MCF 10A (cell line): ENCODE data around the gene KIAA0513. TPM values are rescaled to one million over a fixed set of nuclear protein-coding genes. Genes with fewer than 3 reads are reported as not detected.

Experiments used
- BruUV-seq: library from RNA; stranded (reverse); fragments of 400-500 nt; replicated peaks from 2 replicates; lab custom pipeline; 2021; lab: Mats Ljungman, UMichigan
- CTCF ChIA-PET: fragments of 300-600 bp; sonication (Branson Sonifier 250); formaldehyde crosslinking; extraction: SDS; loops from one replicate; lab custom pipeline; 2021; ENCODE audit warnings: antibody characterized with exemption, inconsistent platforms; lab: Yijun Ruan, JAX
- POLR2A ChIA-PET: fragments of 300-600, 350-650 bp; sonication (Branson Sonifier 250); formaldehyde crosslinking; extraction: SDS; loops from one replicate; lab custom pipeline; 2020; ENCODE audit warnings: antibody characterized with exemption, inconsistent platforms; lab: Yijun Ruan, JAX
- DNase-seq: peaks from one replicate; pipeline ENCODE4 v3.0.0-alpha.2; 2018; ENCODE audit not compliant: unreplicated experiment
- H3K27ac Mint-ChIP-seq: one replicate; pipeline ENCODE4 v1.8.0; 2022; ENCODE audit warnings: mild to moderate bottlenecking, low read depth, mixed read lengths; ENCODE audit not compliant: unreplicated experiment
- H3K27me3 Mint-ChIP-seq: one replicate; pipeline ENCODE4 v1.8.0; 2022; ENCODE audit warnings: mixed read lengths; ENCODE audit not compliant: insufficient read depth, unreplicated experiment
- H3K36me3 Mint-ChIP-seq: one replicate; pipeline ENCODE4 v1.8.0; 2022; ENCODE audit warnings: mild to moderate bottlenecking, moderate library complexity, mixed read lengths; ENCODE audit not compliant: insufficient read depth, unreplicated experiment
- H3K4me1 Mint-ChIP-seq: one replicate; pipeline ENCODE4 v1.8.0; 2022; ENCODE audit warnings: mixed read lengths; ENCODE audit not compliant: insufficient read depth, unreplicated experiment
- H3K4me3 Mint-ChIP-seq: one replicate; pipeline ENCODE4 v1.8.0; 2022; ENCODE audit warnings: mild to moderate bottlenecking, moderate library complexity, mixed read lengths; ENCODE audit not compliant: unreplicated experiment
- H3K9me3 Mint-ChIP-seq: one replicate; pipeline ENCODE4 v1.8.0; 2022; ENCODE audit warnings: mixed read lengths; ENCODE audit not compliant: unreplicated experiment
- CTCF ChIP-seq: fragments of 200-600 bp; IDR thresholded peaks from one replicate; pipeline ENCODE4 v1.8.0; 2022; ENCODE audit warnings: antibody characterized with exemption, mild to moderate bottlenecking; ENCODE audit not compliant: unreplicated experiment
- intact Hi-C: fragments of 100-400 bp; cut with micrococcal nuclease; formaldehyde crosslinking; loops from 2 replicates; pipeline ENCODE4 v1.14.1; 2022
- total RNA-seq: library from RNA; stranded (reverse); gene quantifications from 2 replicates; pipeline ENCODE4 v1.2.3, GENCODE V29; 2022

Gene KIAA0513
- total RNA-seq, 1 experiment from 2014 or later: 4.2 TPM

GRCh38 chr16:84988328-84989080 lies 39.1 kb upstream of the KIAA0513 start:
- CTCF ChIA-PET: interaction anchor here (0.6 to 1.5 kb wide), 4 partner anchors 13 to 479 kb away, joined by 3 to 5 read pairs (median 4); no protein-coding TSS in a partner anchor
- Mint-ChIP-seq H3K9me3 (no peaks in the 10 kb centered on the region), H3K4me3 (no peak overlapping the region), H3K36me3 (peaks cover 69% of the 10 kb centered on the region), H3K4me1 (peaks cover 18% of the 10 kb centered on the region), H3K27me3 (no peaks in the 10 kb centered on the region), H3K27ac (no peak overlapping the region)
- no peak for TF ChIP-seq CTCF
- no TSS peak for BruUV-seq
- intact Hi-C loops: no loop called here
- POLR2A ChIA-PET: no interaction called here
- no peak for DNase-seq

GRCh38 chr16:84989749-84990620 lies 37.6 kb upstream of the KIAA0513 start:
- no peak for TF ChIP-seq CTCF
- H3K4me3 Mint-ChIP-seq: no peak overlapping the region
- no TSS peak for BruUV-seq
- ChIA-PET CTCF (interaction anchor here (0.6 to 1.3 kb wide), 3 partner anchors 20 to 209 kb away, joined by 3 to 4 read pairs (median 4); no protein-coding TSS in a partner anchor), POLR2A (interaction anchor here (0.7 to 2.6 kb wide), 2 partner anchors 9 to 11 kb away, joined by 5 to 8 read pairs; no protein-coding TSS in a partner anchor)
- H3K27ac Mint-ChIP-seq: no peak overlapping the region
- H3K4me1 Mint-ChIP-seq: peaks cover 33% of the 10 kb centered on the region
- peaks cover 77% of the 10 kb centered on the region for H3K36me3 Mint-ChIP-seq
- intact Hi-C loops: no loop called here
- H3K27me3 Mint-ChIP-seq: no peaks in the 10 kb centered on the region
- DNase-seq: no peak
- H3K9me3 Mint-ChIP-seq: no peaks in the 10 kb centered on the region

GRCh38 chr16:84990782-84991181 lies 36.8 kb upstream of the KIAA0513 start:
- Mint-ChIP-seq H3K36me3 (peaks cover 81% of the 10 kb centered on the region), H3K27ac (no peak overlapping the region), H3K4me1 (peaks cover 34% of the 10 kb centered on the region), H3K9me3 (no peaks in the 10 kb centered on the region), H3K4me3 (no peak overlapping the region), H3K27me3 (no peaks in the 10 kb centered on the region)
- no TSS peak for BruUV-seq
- no peak for DNase-seq
- ChIA-PET CTCF (interaction anchor here (0.6 to 1.0 kb wide), 3 partner anchors 20 to 209 kb away, joined by 3 read pairs; no protein-coding TSS in a partner anchor), POLR2A (interaction anchor here (0.7 to 2.6 kb wide), 2 partner anchors 8 to 10 kb away, joined by 5 to 8 read pairs; no protein-coding TSS in a partner anchor)
- TF ChIP-seq CTCF: no peak
- intact Hi-C loops: no loop called here
